Heart right ventricle (tissue), 16 donors: ENCODE results near the gene TMEM203. TPM values are rescaled to one million over a fixed set of nuclear protein-coding genes. Genes with fewer than 3 reads are reported as not detected.

Experiments
- ATAC-seq, 8 donors: fragments of 200-7000 bp; cut with Tn5 transposase; one replicate each; pipeline ENCODE4 v1.9.1; 2020; ENCODE audit warnings: mild to moderate bottlenecking in 8 of 8, moderate library complexity in 8 of 8, moderate number of reproducible peaks in 1 of 8
- DNase-seq, 2 donors: peaks; one replicate each; pipeline ENCODE4 v3.0.0-alpha.2; 2020
- H3K27ac ChIP-seq, 10 donors: fragments of 200-600 bp; sonication (generic) in 2 of 10; one replicate each; pipeline versions ENCODE4 v1.5.0 to v1.8.0; 2020 to 2022; ENCODE audit warnings: mild to moderate bottlenecking in 3 of 10
- H3K27me3 ChIP-seq, 7 donors: fragments of 200-600 bp; one replicate each; pipeline ENCODE4 v1.8.0; 2021 to 2022; ENCODE audit warnings: mild to moderate bottlenecking in 2 of 7
- H3K36me3 ChIP-seq, 9 donors: fragments of 200-600 bp; sonication (generic) in 1 of 9; one replicate each; pipeline versions ENCODE4 v1.5.0 to v1.8.0; 2020 to 2022; ENCODE audit warnings: mild to moderate bottlenecking in 2 of 9
- H3K4me1 ChIP-seq, 9 donors: fragments of 200-600 bp; sonication (generic) in 1 of 9; one replicate each; pipeline versions ENCODE4 v1.5.0 to v1.8.0; 2020 to 2022; ENCODE audit warnings: mild to moderate bottlenecking in 4 of 9
- H3K4me3 ChIP-seq, 10 donors: fragments of 200-600 bp; sonication (generic) in 2 of 10; one replicate each; pipeline versions ENCODE4 v1.5.0 to v1.8.0; 2020 to 2022; ENCODE audit warnings: mild to moderate bottlenecking in 7 of 10, moderate library complexity in 2 of 10
- H3K9me3 ChIP-seq, 11 donors: fragments of 200-600 bp in 10 of 11; sonication (generic) in 2 of 11; one replicate each; pipeline versions ENCODE4 v1.5.0 to v1.8.0; 2013 to 2022; ENCODE audit warnings: mild to moderate bottlenecking in 2 of 11, control low read depth in 1 of 11, moderate library complexity in 1 of 11
- WGBS, 2 donors: extraction: QIAGEN DNeasy Blood & Tissue Kit; methylation state at CpG; one replicate each; pipeline ENCODE4 v1.1.7; 2013; ENCODE audit warnings: inconsistent platforms in 1 of 2; 5-methylcytosine and 5-hydroxymethylcytosine counted together
- intact Hi-C, 10 donors: fragments of 100-400 bp; cut with DNase I; formaldehyde crosslinking; loops; one replicate each; pipeline versions ENCODE4 v1.11.1 to v1.14.2; 2022
- polyA plus RNA-seq, 2 donors: library from polyadenylated mRNA; stranded (reverse); fragments of 200-250 nt; gene quantifications; one replicate each; pipeline ENCODE4 v1.2.3, GENCODE V29; 2013
- total RNA-seq, 10 donors: library from RNA; stranded (reverse); fragmentation: NEBNext Ultra II Directional in 3 of 10; extraction: Animal tissue kit (Norgen Biotek cat#: 25700) in 3 of 10; gene quantifications; one replicate each; pipeline versions ENCODE4 v1.2.1 to v1.2.4, GENCODE V29; 2021 to 2023
- TF ChIP-seq, protein P1 (sequence below), 9 donors: fragments of 200-600 bp; sonication (generic) in 2 of 9; IDR thresholded peaks; one replicate each; pipeline versions ENCODE4 v1.5.0 to v1.8.0; 2021 to 2022; ENCODE audit warnings: antibody characterized with exemption in 9 of 9, mild to moderate bottlenecking in 5 of 9, moderate library complexity in 1 of 9
- donor health status: Arrhythmogenic right ventricular cardiomyopathy.
- donor health status: ischemic (EF 13 %, LVEDD 7.1; RV severe dilation, severe dysfunction).
- donor health status: healthy with polysubstance abuse.
- donor health status: DM: no; HTN: yes; CAD: no.
- donor health status: DM: no; HTN: no; CAD: no.
- donor health status: ischemic (EF 25% LVEDD 6.9; RV normal size, moderate dysfunction).
- donor health status: ischemic (EF 25% LVEDD 5.7; RV mildly dilated, moderate dysfunction).
- donor health status: healthy.
- donor health status: DM: yes; HTN: yes; CAD: no.
- donor health status: Ischemic cardiomyopathy.
- donor health status: ischemic (EF 35%, LVEDD 5.7; RV mildly dilated, moderate dysfunction).
- donor health status: nonischemic (EF 11% LVEDD 7.7; RV severe dilation, severe dysfunction).
- donor health status: DM: yes; HTN: yes; CAD: no.
- donor health status: PGD.
- donor health status: ischemic (EF 29% LVEDD 5.4; RV normal size, mild dysfunction).
- donor health status: nonischemic (EF 23%, LVEDD 6.1; RV moderate dilation, normal function).

The TMEM203 gene
- total and polyA plus RNA-seq, 12 donors: 36.4 to 51.2 (median 41.7) TPM

DNA sequence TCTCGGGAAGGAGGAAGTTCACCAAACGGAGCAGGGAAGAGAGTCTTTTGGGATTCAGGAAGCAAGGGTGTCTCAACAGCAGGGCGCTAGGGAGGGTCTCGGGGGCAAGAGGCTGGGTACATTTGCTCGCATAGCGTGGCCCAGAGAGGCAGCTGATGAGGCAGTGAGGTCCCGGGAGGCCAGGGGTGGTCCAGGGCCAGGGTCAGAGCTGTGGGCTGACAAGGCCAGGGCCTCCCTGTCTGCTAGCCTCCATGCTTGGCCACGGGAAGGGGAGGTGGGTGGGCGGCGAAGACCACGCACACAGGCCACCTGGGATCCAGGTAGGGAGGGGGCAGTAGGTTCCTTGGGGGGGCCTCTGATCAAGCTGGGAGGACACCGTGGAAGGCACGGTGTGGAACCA is 6.1 kb upstream of the TMEM203 start:
- DNase-seq (no peak), ATAC-seq (no peak)
- Histone ChIP-seq H3K36me3 (peaks cover 0 to 50% (median 0%) of the 10 kb centered on the region in 9 donors), H3K4me1 (peaks cover 0 to 10% (median 6%) of the 10 kb centered on the region in 9 donors), H3K27me3 (no peaks in the 10 kb centered on the region), H3K9me3 (no peaks in the 10 kb centered on the region), H3K4me3 (no peak overlapping the region), H3K27ac (no peak overlapping the region)
- intact Hi-C loops: no loop called here
- TF ChIP-seq, protein P1, sequence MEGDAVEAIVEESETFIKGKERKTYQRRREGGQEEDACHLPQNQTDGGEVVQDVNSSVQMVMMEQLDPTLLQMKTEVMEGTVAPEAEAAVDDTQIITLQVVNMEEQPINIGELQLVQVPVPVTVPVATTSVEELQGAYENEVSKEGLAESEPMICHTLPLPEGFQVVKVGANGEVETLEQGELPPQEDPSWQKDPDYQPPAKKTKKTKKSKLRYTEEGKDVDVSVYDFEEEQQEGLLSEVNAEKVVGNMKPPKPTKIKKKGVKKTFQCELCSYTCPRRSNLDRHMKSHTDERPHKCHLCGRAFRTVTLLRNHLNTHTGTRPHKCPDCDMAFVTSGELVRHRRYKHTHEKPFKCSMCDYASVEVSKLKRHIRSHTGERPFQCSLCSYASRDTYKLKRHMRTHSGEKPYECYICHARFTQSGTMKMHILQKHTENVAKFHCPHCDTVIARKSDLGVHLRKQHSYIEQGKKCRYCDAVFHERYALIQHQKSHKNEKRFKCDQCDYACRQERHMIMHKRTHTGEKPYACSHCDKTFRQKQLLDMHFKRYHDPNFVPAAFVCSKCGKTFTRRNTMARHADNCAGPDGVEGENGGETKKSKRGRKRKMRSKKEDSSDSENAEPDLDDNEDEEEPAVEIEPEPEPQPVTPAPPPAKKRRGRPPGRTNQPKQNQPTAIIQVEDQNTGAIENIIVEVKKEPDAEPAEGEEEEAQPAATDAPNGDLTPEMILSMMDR (IDR thresholded peaks at IDR 0.05): no peak
- 78 to 85% methylated on average over 13 of the region's 13 CpGs for WGBS, 2 donors

DNA sequence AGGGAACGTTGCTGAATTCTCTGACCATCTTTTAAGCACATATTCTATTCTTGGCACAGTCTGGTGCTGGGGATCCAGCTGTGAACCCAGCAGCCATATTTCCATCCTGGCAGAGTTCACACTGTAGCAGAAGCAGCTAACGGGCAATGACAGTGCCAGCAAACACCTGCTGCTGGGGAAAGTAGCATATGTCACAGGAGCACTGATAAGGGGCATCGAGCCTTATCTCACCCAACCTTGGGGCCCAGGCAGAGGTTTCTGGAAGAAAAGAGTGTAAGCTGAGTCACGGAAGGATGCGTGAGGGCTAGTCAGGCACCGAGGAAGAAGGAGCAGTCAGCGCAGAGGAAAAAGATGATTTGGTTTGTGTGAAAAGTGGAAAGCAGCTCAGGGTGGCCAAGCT is 1.2 kb upstream of the TMEM203 start:
- Histone ChIP-seq H3K27me3 (no peaks in the 10 kb centered on the region), H3K4me3 (peak overlapping the region in 7 of 10 donors; percentile 75 to 96 (median 87)), H3K9me3 (no peaks in the 10 kb centered on the region), H3K36me3 (peaks cover 0 to 26% (median 0%) of the 10 kb centered on the region in 9 donors), H3K27ac (no peak overlapping the region), H3K4me1 (peaks cover 20 to 52% (median 48%) of the 10 kb centered on the region in 9 donors)
- WGBS, 2 donors: 70 to 73% methylated on average over 7 of the region's 7 CpGs
- DNase-seq (no peak), ATAC-seq (no peak)
- TF ChIP-seq, protein P1 (IDR thresholded peaks at IDR 0.05): no peak
- intact Hi-C loops: no loop called here

DNA sequence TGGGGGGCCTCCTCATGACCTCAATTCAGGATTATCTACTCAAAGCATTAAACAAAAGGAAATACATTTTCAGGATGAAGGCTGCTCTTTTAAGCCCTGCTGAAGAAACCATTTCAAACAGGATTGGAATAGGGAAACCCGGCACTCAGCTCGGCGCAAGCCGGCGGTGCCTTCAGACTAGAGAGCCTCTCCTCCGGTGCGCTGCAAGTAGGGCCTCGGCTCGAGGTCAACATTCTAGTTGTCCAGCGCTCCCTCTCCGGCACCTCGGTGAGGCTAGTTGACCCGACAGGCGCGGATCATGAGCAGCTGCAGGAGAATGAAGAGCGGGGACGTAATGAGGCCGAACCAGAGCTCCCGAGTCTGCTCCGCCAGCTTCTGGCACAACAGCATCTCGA is 720 bp downstream of the TMEM203 start:
- H3K9me3 ChIP-seq: no peaks in the 10 kb centered on the region
- ATAC-seq (no peak), DNase-seq (no peak)
- TF ChIP-seq, protein P1 (IDR thresholded peaks at IDR 0.05): no peak
- H3K4me1 ChIP-seq: peaks cover 20 to 60% (median 55%) of the 10 kb centered on the region in 9 donors
- H3K27ac ChIP-seq: peak overlapping the region in 8 of 10 donors; percentile 75 to 94 (median 89)
- H3K4me3 ChIP-seq: peak overlapping the region; percentile 31 to 96 (median 86)
- peaks cover 0 to 17% (median 0%) of the 10 kb centered on the region in 9 donors for H3K36me3 ChIP-seq
- intact Hi-C loops: loop anchor here in 1 of 10 donors (1.0 kb wide), 1 partner anchor 16 kb away; the partner anchor contains the start of genes ANAPC2 and SSNA1
- no peaks in the 10 kb centered on the region for H3K27me3 ChIP-seq
- WGBS, 2 donors: 10 to 11% methylated on average over 21 of the region's 21 CpGs

DNA sequence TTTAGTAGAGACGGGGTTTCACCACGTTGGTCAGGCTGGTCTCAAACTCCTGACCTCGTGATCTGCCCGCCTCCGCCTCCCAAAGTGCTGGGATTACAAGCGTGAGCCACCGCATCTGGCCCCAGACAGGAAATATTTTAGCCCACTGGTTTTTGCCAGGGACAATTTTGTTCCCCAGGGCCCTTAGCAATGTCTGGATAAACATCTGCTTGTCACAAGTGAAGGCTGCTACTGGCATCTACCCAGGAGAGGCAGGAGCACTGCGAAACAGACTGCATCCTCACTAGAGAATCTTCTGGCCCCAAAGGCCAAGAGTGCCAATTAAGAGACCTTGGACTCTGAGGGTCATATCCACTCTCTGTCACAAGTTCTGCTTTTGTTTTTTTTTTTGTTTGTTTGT is 2.5 kb downstream of the TMEM203 start:
- no peak for DNase-seq
- Histone ChIP-seq H3K27me3 (no peaks in the 10 kb centered on the region), H3K27ac (no peak overlapping the region), H3K4me3 (no peak overlapping the region), H3K36me3 (peaks cover 0 to 7% (median 0%) of the 10 kb centered on the region in 9 donors), H3K4me1 (peaks cover 38 to 78% (median 72%) of the 10 kb centered on the region in 9 donors), H3K9me3 (no peaks in the 10 kb centered on the region)
- intact Hi-C loops: no loop called here
- ATAC-seq: no peak
- TF ChIP-seq, protein P1 (IDR thresholded peaks at IDR 0.05): no peak
- 72 to 74% methylated on average over 8 of the region's 8 CpGs for WGBS, 2 donors
